Colon (tissue), 2 donors: ENCODE results near the gene GPC6.

Experiments used
- FAIRE-seq: peaks from 2 replicates; lab custom pipeline; 2012; peaks lifted over from hg19 to GRCh38; lab: Jason Lieb, UNC
- donor health status: control.
- donor health status: control.

GPC6 gene

DNA sequence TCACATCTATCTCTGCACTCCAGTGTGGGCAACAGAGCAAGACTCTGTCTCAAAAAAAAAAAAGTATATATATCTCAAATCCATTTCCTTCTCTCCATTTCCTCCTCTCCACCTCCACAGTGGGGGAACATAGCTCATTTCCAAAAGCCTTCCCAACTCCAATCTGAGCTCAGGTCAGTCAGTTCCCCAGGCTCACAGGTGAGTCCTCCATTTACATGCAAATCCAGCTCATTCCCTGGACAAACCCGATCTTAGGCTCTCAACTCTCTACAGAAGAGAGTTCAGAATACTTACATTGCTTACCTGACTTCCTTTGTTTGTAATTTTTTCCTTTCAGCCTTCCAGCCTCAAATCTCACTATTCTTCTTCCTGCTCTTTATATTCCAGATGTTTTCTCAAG lies 518.3 kb downstream of the GPC6 start:
- FAIRE-seq, result no peak

DNA sequence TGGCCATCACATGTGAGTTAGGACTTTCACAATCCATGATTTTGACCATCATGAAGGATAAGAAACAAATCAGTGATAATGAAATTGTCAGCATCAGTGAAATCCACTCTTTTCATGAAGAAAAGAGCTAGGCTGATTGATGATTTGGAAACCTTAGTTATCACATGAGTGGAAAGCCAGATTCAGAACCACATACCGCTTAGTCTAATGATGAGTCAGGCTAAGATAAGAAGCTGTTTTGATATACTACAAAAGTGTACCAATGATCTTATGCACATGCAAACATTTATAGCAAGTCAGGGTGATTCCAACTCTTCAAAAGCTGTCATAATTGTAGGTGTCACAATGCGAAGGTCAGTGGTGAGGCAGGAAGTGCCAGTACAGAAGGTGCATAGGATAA lies 519.3 kb downstream of the GPC6 start:
- no peak for FAIRE-seq

- FAIRE-seq, result no peak
Measured at GRCh38 chr13:93746589-93746988, 520.0 kb downstream of the GPC6 start.

- no peak for FAIRE-seq
Measured at GRCh38 chr13:93750676-93751075, 524.1 kb downstream of the GPC6 start.

DNA sequence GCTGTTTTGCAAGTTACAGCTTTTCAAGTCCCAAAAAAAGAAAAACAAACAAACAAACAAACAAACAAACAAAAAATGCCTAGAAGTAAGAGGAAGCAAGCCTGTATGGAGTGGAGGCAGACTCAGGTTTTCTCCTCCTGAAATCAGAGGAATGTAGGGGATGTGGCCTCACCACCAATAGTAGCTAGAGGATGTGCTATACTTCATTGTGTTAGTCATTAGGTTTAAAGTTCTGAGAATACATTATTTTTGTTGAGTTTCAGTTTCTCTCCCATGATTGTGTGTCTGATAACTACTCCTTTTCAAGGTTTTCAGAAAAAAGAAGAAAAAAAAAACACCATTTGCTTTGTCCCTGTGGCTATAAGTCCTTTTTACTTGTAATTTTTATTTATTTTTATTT lies 524.5 kb downstream of the GPC6 start:
- FAIRE-seq, result no peak

- FAIRE-seq, result no peak
Measured at GRCh38 chr13:93752541-93752940, 525.9 kb downstream of the GPC6 start.

DNA sequence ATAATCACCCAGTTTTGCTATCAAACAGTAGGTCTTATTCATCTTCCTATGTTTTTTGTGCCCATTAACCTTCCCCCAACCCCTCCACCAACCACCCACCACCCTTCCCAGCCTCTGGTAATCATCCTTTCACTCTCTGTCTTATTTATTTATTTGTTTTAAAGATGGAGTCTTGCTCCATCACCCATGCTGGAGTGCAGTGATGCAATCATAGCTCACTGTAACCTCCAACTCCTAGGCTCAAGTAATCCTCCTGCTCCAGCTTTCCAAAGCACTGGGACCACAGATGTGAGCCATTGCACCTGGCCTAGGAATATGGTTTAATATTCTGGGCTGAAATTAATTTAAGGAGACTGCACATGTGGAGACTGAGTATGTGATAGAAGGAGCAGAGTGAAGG lies 527.0 kb downstream of the GPC6 start:
- no peak for FAIRE-seq

- no peak for FAIRE-seq
Measured at GRCh38 chr13:93755341-93755740, 528.7 kb downstream of the GPC6 start.

- FAIRE-seq, result no peak
Measured at GRCh38 chr13:93758575-93758974, 532.0 kb downstream of the GPC6 start.

DNA sequence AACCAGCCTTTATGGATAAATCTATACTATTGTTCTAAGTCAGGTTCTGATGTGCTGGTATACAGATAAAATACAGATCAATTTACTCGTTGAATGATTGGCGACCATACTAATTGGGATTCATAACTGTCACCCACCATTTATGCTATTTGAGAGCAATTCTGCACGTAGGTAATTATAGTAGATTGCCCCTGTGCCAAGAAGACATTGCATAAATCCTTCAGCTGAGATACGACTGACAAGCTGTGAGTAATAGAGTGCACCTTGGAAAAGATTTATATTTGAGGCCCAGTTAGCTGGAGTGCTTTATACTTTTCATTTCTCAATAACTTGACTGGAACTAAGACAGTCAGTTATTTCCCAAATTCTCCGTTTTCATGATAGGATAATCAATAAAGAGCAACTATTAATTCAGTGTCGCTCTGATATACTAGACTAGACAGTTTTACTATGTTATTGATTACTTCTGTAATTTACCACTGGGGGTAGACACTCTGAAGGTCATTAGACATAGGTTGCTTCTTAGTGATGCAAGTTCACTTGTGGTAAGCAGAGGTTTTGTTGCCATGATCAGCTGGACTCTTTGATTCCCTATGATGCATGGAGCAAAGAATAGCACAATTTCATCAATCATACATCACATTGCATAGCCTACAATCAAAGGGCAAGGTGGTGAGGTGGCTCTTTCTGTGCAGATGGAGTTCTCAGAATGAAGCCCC lies 536.3 kb downstream of the GPC6 start:
- no peak for FAIRE-seq

DNA sequence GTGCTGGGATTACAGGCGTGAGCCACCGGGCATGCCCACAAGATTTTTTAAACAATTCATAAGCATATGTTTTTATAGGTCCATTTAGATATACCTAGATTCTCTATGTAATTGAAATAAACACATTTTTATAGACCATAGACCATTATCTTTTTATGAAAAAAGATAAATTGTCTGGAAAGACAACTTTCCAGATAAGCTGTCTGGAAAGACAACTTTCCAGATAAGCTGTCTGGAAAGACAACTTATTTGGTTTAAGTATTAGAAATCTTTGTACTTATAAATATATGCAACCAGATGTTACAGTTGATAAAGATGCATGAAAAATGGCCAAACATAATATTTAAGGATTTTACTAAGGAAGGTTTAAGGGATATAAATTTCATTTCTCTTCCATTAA lies 538.5 kb downstream of the GPC6 start:
- FAIRE-seq, result no peak

GRCh38 chr13:93765811-93766210 lies 539.2 kb downstream of the GPC6 start:
- FAIRE-seq, result no peak

- no peak for FAIRE-seq
Measured at GRCh38 chr13:93766719-93767118, 540.1 kb downstream of the GPC6 start.

DNA sequence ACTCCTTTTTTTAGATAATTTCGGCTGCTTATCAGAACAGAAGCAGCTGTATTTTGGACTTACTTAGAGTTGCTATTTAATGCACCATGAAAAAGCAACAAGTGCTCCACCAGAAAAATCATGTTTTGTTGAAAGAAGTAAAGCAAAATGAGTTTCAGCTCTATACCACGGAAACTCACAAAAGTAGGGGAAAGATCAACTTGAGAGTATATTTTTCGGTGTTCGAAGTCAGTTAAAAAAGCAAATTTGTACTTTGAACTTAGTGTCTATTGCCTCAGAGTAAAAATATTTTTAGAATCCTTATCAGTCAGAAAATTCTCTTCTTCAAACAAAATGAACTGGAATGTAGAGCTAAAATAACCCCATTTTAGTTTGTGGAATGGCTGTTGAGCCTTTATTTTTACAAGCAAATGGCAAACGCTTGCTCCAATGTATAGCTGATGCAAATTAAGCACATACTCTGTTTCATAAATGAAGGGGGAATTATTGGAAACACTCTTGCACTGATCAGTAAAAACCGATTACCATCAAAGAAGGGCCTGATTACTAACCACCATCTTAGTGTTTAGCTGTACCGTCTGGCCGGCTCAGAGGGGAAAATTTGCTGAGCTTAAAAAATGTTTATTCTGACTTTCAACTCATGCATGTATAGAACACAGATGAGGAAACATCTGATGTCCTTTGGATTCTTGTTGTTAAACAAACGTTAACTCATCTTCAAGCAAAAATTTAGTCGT lies 540.7 kb downstream of the GPC6 start:
- no peak for FAIRE-seq

DNA sequence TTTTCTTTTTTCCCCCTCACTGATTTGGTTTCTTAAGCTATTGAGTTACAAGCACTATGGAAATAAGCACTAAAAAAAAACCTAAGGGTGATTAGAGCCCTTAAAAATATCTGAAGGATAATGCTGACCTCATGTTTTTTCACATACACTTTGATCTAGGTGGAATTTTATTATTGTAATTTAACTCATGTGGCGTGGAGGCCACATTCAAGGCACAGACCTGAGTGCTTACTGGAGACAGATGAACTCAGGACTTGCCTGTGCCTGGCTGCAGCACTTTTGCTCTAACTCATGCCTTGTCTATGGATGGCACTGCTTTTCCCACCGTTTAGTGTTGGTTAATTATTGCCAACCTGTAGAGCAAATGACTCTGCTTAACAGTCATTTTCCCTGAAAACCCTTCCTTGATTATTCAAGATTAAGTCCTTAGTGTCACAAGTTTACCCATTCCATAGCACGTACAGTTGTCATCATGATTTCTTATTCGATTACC lies 541.4 kb downstream of the GPC6 start:
- no peak for FAIRE-seq

DNA sequence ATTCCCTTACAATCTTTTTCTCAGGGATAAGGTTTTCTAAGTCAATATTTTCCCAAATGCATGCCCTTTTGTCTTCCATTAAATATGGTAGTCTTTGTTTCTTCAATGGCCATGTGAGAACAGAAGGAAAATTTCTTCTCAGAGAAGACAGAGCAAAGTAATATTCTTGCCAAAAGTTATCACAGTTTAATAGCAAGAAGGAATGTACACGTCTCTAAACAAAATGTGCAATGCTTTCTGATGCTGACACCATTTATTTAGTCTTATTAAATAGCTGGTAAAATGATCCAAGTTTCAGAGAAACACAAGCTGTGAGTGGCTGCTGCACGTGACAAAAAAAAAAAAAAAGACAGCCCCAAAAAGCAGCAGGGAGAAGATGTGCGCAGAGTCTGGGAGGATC lies 542.5 kb downstream of the GPC6 start:
- FAIRE-seq, result no peak

- FAIRE-seq, result no peak
Measured at GRCh38 chr13:93769607-93770006, 543.0 kb downstream of the GPC6 start.

- no peak for FAIRE-seq
Measured at GRCh38 chr13:93771227-93771626, 544.6 kb downstream of the GPC6 start.

GRCh38 chr13:93771782-93772181 lies 545.2 kb downstream of the GPC6 start:
- no peak for FAIRE-seq

DNA sequence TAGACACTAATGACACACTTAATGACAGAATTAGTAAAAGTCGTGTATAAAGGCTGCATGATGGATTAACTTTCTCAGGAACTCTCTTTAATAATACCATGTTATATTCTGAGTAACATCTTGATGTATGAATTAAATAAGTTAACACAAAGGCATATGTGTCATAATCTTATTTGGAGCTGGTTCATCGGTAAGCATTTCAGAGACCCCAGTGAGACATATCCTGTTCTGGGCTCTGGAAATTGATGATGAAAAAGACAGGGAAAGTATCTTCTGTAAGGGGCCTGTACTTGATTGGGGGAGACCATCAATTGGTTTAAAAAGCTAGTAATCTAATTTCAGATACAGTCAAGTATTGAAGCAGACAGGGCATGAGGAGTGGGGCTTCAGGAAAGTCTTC lies 547.9 kb downstream of the GPC6 start:
- no peak for FAIRE-seq

- FAIRE-seq, result no peak
Measured at GRCh38 chr13:93775027-93775426, 548.4 kb downstream of the GPC6 start.

DNA sequence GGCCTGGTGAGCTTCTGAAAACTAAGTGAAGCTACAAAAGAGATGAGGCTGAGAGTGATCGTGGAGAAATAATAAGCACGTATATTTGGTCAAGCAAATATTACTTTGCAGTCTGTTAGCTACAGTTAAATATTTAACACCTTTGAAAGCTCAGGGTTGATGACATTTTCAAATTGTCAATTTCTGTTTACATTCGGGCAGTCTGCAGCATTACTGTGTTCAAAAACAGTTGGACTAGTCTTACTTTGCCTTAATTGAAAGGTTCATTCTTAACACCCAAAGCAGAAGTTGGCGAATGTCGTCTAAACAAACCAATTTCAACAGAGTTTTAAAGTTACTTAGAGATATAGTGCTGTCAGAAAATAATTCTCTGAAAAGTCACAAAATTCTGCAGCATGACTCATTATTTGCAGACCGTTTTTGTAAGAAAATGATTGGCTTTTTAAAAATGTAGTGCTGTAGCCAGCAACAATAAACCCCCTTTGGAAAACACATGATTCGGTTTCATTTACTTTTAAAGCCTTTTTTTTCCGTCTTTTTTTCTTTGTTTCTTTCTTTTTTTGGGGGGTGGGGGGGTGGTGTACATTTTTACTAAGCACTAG lies 549.0 kb downstream of the GPC6 start:
- FAIRE-seq, result no peak

DNA sequence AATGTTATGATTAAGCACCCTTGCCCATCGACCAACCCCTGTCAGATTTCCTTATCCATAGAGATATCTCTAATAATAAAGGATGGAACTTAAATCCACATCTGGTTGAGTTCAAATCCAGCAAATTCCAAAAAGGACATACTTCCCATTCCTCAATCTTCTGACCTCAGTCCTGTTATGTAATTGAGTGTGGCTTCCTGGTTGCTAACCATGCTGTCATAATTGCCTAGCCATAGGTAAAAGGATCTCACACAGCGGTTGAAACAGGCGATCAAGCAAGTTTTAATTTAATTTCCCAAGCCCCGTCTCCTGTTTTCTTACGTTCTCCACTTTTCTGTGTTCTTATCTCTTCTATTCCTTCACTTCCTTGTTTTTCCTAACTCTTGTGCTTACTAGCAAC lies 550.3 kb downstream of the GPC6 start:
- FAIRE-seq, result no peak
